ENCODE results near the gene RAB9A. TPM values are rescaled to one million over a fixed set of nuclear protein-coding genes. Genes with fewer than 3 reads are reported as not detected.

RAB9A gene
- polyA plus RNA-seq, 1 of the 3 experiments (the other 2 are of a cell fraction): 15.3 TPM

GRCh38 chrX:13689741-13690211 lies 848 bp downstream of the RAB9A start:
- Histone ChIP-seq H2AFZ (ENCODE audit: low read depth) (peak overlapping the region; percentile 91), H3K4me3 (ENCODE audit: low read depth in 2 of 2, low read length in 1 of 2) (peak overlapping the region; percentile 91 to 95), H3K4me2 (peak overlapping the region; percentile 94), H3K9ac (peak overlapping the region; percentile 94), H3K36me3 (replicated peaks in 1 of 2; ENCODE audit: control insufficient read depth in 1 of 2, insufficient read depth in 2 of 2, low read length in 1 of 2) (no peaks in the 10 kb centered on the region), H4K20me1 (ENCODE audit: insufficient read depth) (peaks cover 36% of the 10 kb centered on the region), H3K27ac (ENCODE audit: low read depth in 2 of 2, low read length in 1 of 2) (peak overlapping the region; percentile 87 to 88), H3K4me1 (ENCODE audit: control insufficient read depth in 1 of 2, insufficient read depth in 2 of 2, low read depth in 1 of 2, low read length in 1 of 2) (peaks cover 2 to 22% of the 10 kb centered on the region in 2 experiments), H3K79me2 (ENCODE audit: insufficient read depth) (peaks cover 55% of the 10 kb centered on the region), H3K9me3 (no peaks in the 10 kb centered on the region), H3F3A (replicated peaks; ENCODE audit: insufficient read depth) (no peaks in the 10 kb centered on the region), H3K9me2 (no peaks in the 10 kb centered on the region), H3K27me3 (ENCODE audit: insufficient read depth) (no peaks in the 10 kb centered on the region; the same call in 1 of the 2 replicates)
- no peak for DNase-seq
- no peak for TF ChIP-seq SIN3A (IDR thresholded peaks at IDR 0.05; ENCODE audit: borderline replicate concordance, low read depth, low read length)
- peak; percentile 77 for TF ChIP-seq USF1 (IDR thresholded peaks at IDR 0.05; ENCODE audit: borderline replicate concordance, low read depth)
- POLR2A ChIA-PET: no interaction called here
- 5% methylated on average over 16 of the region's 16 CpGs for WGBS (ENCODE audit: low lambda C conversion rate)
- CTCF ChIA-PET: interaction anchor here (0.7 to 1.8 kb wide), 2 partner anchors 13 to 342 kb away, joined by 4 read pairs; no protein-coding TSS in a partner anchor

GRCh38 chrX:13690836-13691235 lies 1.9 kb downstream of the RAB9A start:
- ChIA-PET POLR2A (no interaction called here), CTCF (no interaction called here)
- no peaks in the 10 kb centered on the region for H3K9me3 ChIP-seq
- H3K36me3 ChIP-seq (replicated peaks in 1 of 2; ENCODE audit: control insufficient read depth in 1 of 2, insufficient read depth in 2 of 2, low read length in 1 of 2): no peaks in the 10 kb centered on the region
- H3K79me2 ChIP-seq (ENCODE audit: insufficient read depth): peaks cover 66% of the 10 kb centered on the region
- H2AFZ ChIP-seq (ENCODE audit: low read depth): no peak overlapping the region
- H4K20me1 ChIP-seq (ENCODE audit: insufficient read depth): peaks cover 44% of the 10 kb centered on the region
- DNase-seq: no peak
- H3K4me3 ChIP-seq (ENCODE audit: low read depth in 2 of 2, low read length in 1 of 2): no peak overlapping the region; a peak in 1 of 4 replicates
- H3K4me2 ChIP-seq: peak overlapping the region; percentile 94
- TF ChIP-seq PBX3 (IDR thresholded peaks at IDR 0.05) (no peak), MEF2A (IDR thresholded peaks at IDR 0.05; ENCODE audit: borderline replicate concordance, low read depth) (no peak), GATA2 (CRISPR knock-in tag; IDR thresholded peaks at IDR 0.05) (no peak), CHD2 (IDR thresholded peaks at IDR 0.05; ENCODE audit: low read length, partially characterized antibody) (no peak), SMC3 (IDR thresholded peaks at IDR 0.05; ENCODE audit: low read depth, low read length) (no peak), RCOR1 (IDR thresholded peaks at IDR 0.05; ENCODE audit: low read length) (no peak), REST (IDR thresholded peaks at IDR 0.05; ENCODE audit: low read depth, low read length) (no peak), NRF1 (IDR thresholded peaks at IDR 0.05; ENCODE audit: low read depth, low read length) (no peak), FOXJ3 (CRISPR knock-in tag; IDR thresholded peaks at IDR 0.05) (no peak), POLR2AphosphoS5 (IDR thresholded peaks at IDR 0.05; ENCODE audit: low read depth, low read length) (no peak), EZH2phosphoT487 (IDR thresholded peaks at IDR 0.05; ENCODE audit: borderline replicate concordance, low read depth) (no peak), MXI1 (IDR thresholded peaks at IDR 0.05; ENCODE audit: low read depth, low read length) (no peak), RXRA (IDR thresholded peaks at IDR 0.05; ENCODE audit: borderline replicate concordance, low read depth) (no peak), RAD21 (IDR thresholded peaks at IDR 0.05; ENCODE audit: low read length) (no peak), TCF12 (IDR thresholded peaks at IDR 0.05) (no peak), CTCF (IDR thresholded peaks at IDR 0.05) (no peak; the same call in 1 of the 2 replicates)
- H3K4me1 ChIP-seq (ENCODE audit: control insufficient read depth in 1 of 2, insufficient read depth in 2 of 2, low read depth in 1 of 2, low read length in 1 of 2): peaks cover 2 to 22% of the 10 kb centered on the region in 2 experiments
- H3K9me2 ChIP-seq: no peaks in the 10 kb centered on the region
- whole genome bisulfite sequencing (ENCODE audit: low lambda C conversion rate): 83% methylated on average over 3 of the region's 3 CpGs
- no peaks in the 10 kb centered on the region; the same call in 1 of the 2 replicates for H3K27me3 ChIP-seq (ENCODE audit: insufficient read depth)
- no peaks in the 10 kb centered on the region for H3F3A ChIP-seq (replicated peaks; ENCODE audit: insufficient read depth)
- no peak overlapping the region for H3K27ac ChIP-seq (ENCODE audit: low read depth in 2 of 2, low read length in 1 of 2)
- peak overlapping the region; percentile 94; the same call in 1 of the 2 replicates for H3K9ac ChIP-seq

All from SK-N-SH (cell line).